ENCODE data around the gene NCOA1. TPM values are rescaled to one million over a fixed set of nuclear protein-coding genes. Genes with fewer than 3 reads are reported as not detected.

NCOA1 gene
- total and polyA plus RNA-seq, 2 of the 4 experiments (the other 2 are of a cell fraction) = 6.7 to 11.3 TPM

GRCh38 chr2:24787532-24787931, 296.5 kb downstream of the NCOA1 start:
- Histone ChIP-seq H2AK9ac (replicated peaks; ENCODE audit: low read depth, low read length, poor library complexity) (no peak overlapping the region), H3K9ac (ENCODE audit: low read depth, low read length) (no peak overlapping the region), H4K8ac (ENCODE audit: low read depth in 2 of 2, low read length in 2 of 2) (no peak overlapping the region), H3K79me1 (ENCODE audit: low read depth in 1 of 2, low read length in 2 of 2) (peaks cover 10% of the 10 kb centered on the region in 2 experiments; a peak in 2 of 4 replicates), H2BK120ac (ENCODE audit: low read depth, low read length) (no peak overlapping the region), H4K5ac (ENCODE audit: low read depth, low read length) (no peak overlapping the region), H2BK20ac (ENCODE audit: low read depth, low read length) (no peak overlapping the region), H3K36me3 (ENCODE audit: control insufficient read depth, insufficient read depth, low read length) (no peaks in the 10 kb centered on the region), H3K27me3 (ENCODE audit: control insufficient read depth, insufficient read depth, low read length) (no peaks in the 10 kb centered on the region), H3K9me1 (ENCODE audit: insufficient read depth, low read length) (no peaks in the 10 kb centered on the region), H2AK5ac (ENCODE audit: low read depth, low read length) (no peak overlapping the region), H3K56ac (ENCODE audit: extremely low read depth, insufficient read depth, low read length) (no peak overlapping the region), H2BK15ac (ENCODE audit: low read depth, low read length) (no peak overlapping the region), H2BK5ac (ENCODE audit: low read depth, low read length, poor library complexity, severe bottlenecking) (no peak overlapping the region), H3K9me3 (ENCODE audit: control insufficient read depth, insufficient read depth, low read length) (no peaks in the 10 kb centered on the region; the same call in 1 of the 2 replicates), H3K4me3 (ENCODE audit: insufficient read depth, low read depth, low read length) (no peak overlapping the region), H4K91ac (ENCODE audit: insufficient read depth, low read depth, low read length) (no peak overlapping the region), H3K4me2 (ENCODE audit: low read depth, low read length) (no peak overlapping the region), H2AFZ (replicated peaks; ENCODE audit: low read length, poor library complexity) (no peak overlapping the region), H3K18ac (ENCODE audit: low read depth, low read length) (no peak overlapping the region), H3K27ac (ENCODE audit: insufficient read depth, low read length) (no peak overlapping the region), H3K4ac (ENCODE audit: low read depth, low read length) (no peak overlapping the region), H3K23ac (ENCODE audit: low read depth, low read length) (no peak overlapping the region), H4K20me1 (ENCODE audit: insufficient read depth, low read length) (no peaks in the 10 kb centered on the region), H3K14ac (replicated peaks; ENCODE audit: low read depth, low read length) (no peak overlapping the region), H3K4me1 (ENCODE audit: control insufficient read depth, insufficient read depth, low read length) (no peaks in the 10 kb centered on the region)
- WGBS, 2 experiments (ENCODE audit: extremely low coverage in 2 of 2, insufficient read length in 1 of 2) = 100% methylated on average over 2 of the region's 2 CpGs; no CpG with 5 or more reads in 1 of the 2 experiments
- intact Hi-C loops (cut with micrococcal nuclease) = no loop called here
- BruUV-seq (replicated peaks) = no TSS peak
- dilution Hi-C loops (cut with HindIII; ENCODE audit: low sequenced_read_pairs, unreplicated experiment) = no loop called here
- POLR2A ChIA-PET (ENCODE audit: unreplicated experiment) = no interaction called here
- no peak for DNase-seq
- ATAC-seq (ENCODE audit: low read depth) = no peak
- TF ChIP-seq, protein P1, sequence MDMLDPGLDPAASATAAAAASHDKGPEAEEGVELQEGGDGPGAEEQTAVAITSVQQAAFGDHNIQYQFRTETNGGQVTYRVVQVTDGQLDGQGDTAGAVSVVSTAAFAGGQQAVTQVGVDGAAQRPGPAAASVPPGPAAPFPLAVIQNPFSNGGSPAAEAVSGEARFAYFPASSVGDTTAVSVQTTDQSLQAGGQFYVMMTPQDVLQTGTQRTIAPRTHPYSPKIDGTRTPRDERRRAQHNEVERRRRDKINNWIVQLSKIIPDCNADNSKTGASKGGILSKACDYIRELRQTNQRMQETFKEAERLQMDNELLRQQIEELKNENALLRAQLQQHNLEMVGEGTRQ (IDR thresholded peaks at IDR 0.05; ENCODE audit: low read depth, low read length) = no peak
- TF ChIP-seq BHLHE40 (IDR thresholded peaks at IDR 0.05; ENCODE audit: low read depth, low read length) = no peak
- no peak for TF ChIP-seq POLR2A (IDR thresholded peaks at IDR 0.05; ENCODE audit: low read depth, low read length)
- no peak for TF ChIP-seq MXI1 (IDR thresholded peaks at IDR 0.05; ENCODE audit: borderline replicate concordance, low read depth, low read length)
- no peak for TF ChIP-seq RFX5 (IDR thresholded peaks at IDR 0.05; ENCODE audit: low read depth, low read length)
- TF ChIP-seq, protein P2, sequence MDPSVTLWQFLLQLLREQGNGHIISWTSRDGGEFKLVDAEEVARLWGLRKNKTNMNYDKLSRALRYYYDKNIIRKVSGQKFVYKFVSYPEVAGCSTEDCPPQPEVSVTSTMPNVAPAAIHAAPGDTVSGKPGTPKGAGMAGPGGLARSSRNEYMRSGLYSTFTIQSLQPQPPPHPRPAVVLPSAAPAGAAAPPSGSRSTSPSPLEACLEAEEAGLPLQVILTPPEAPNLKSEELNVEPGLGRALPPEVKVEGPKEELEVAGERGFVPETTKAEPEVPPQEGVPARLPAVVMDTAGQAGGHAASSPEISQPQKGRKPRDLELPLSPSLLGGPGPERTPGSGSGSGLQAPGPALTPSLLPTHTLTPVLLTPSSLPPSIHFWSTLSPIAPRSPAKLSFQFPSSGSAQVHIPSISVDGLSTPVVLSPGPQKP (IDR thresholded peaks at IDR 0.05; ENCODE audit: borderline replicate concordance, low read depth, low read length) = no peak
- TF ChIP-seq RAD21 (IDR thresholded peaks at IDR 0.05; ENCODE audit: low read length) = no peak
- TF ChIP-seq CHD1 (IDR thresholded peaks at IDR 0.05; ENCODE audit: low read depth, low read length) = no peak
- TF ChIP-seq SMC3 (IDR thresholded peaks at IDR 0.05; ENCODE audit: low read depth, low read length) = no peak
- no peak for TF ChIP-seq MAFK (IDR thresholded peaks at IDR 0.05; ENCODE audit: low read depth, low read length)
- no peak for TF ChIP-seq MAZ (IDR thresholded peaks at IDR 0.05; ENCODE audit: borderline replicate concordance, low read depth, low read length)
- no peak for TF ChIP-seq FOS (IDR thresholded peaks at IDR 0.05; ENCODE audit: low read depth, low read length)
- no peak for TF ChIP-seq RCOR1 (IDR thresholded peaks at IDR 0.05; ENCODE audit: insufficient replicate concordance, low read length)
- TF ChIP-seq CEBPB (IDR thresholded peaks at IDR 0.05; ENCODE audit: low read depth, low read length) = no peak
- no peak for TF ChIP-seq CTCF (conservative IDR thresholded peaks at IDR 0.05; ENCODE audit: low read depth, low read length)
- TF ChIP-seq NFE2L2 (IDR thresholded peaks at IDR 0.05; ENCODE audit: low read depth, low read length) = no peak
- CTCF ChIA-PET = no interaction called here
- in situ Hi-C loops (cut with MboI; ENCODE audit: low sequenced_read_pairs) = no loop called here

Data from IMR-90 (cell line).